WTC11 (cell line): Measurements from ENCODE around the gene RANBP17. TPM values are rescaled to one million over a fixed set of nuclear protein-coding genes. Genes with fewer than 3 reads are reported as not detected.

ENCODE experiments used
- ATAC-seq: fragments of 200-7000 bp; cut with Tn5 transposase; 2 replicates; pipeline ENCODE4 v1.10.0; 2021; ENCODE audit warnings: mild to moderate bottlenecking, moderate library complexity
- CTCF ChIA-PET: fragments of 300-600 bp; sonication (Branson Sonifier 250); formaldehyde crosslinking; loops from one replicate; lab custom pipeline; 2021; ENCODE audit warnings: antibody characterized with exemption; lab: Charles Lee
- POLR2A ChIA-PET: fragments of 350-600 bp; sonication (Branson Sonifier 250); formaldehyde crosslinking; loops from one replicate; lab custom pipeline; 2021; ENCODE audit warnings: antibody characterized with exemption; lab: Charles Lee
- DNase-seq: peaks from one replicate; pipeline ENCODE4 v3.0.0; 2021; ENCODE audit warnings: low spot score
- H3K27ac Mint-ChIP-seq: 2 replicates; pipeline ENCODE4 v1.8.0; 2021; ENCODE audit warnings: mixed read lengths
- H3K27me3 Mint-ChIP-seq: 2 replicates; pipeline ENCODE4 v1.8.0; 2021; ENCODE audit warnings: low read depth, mild to moderate bottlenecking, moderate library complexity, mixed read lengths
- H3K36me3 Mint-ChIP-seq: 2 replicates; pipeline ENCODE4 v1.8.0; 2021; ENCODE audit warnings: mixed read lengths
- H3K4me1 Mint-ChIP-seq: 2 replicates; pipeline ENCODE4 v1.8.0; 2022; ENCODE audit warnings: mixed read lengths
- H3K4me3 Mint-ChIP-seq: 2 replicates; pipeline ENCODE4 v1.8.0; 2021; ENCODE audit warnings: mild to moderate bottlenecking, moderate library complexity, mixed read lengths
- H3K9me3 Mint-ChIP-seq: 2 replicates; pipeline ENCODE4 v1.8.0; 2021; ENCODE audit warnings: mixed read lengths
- CREB1 ChIP-seq: sonication (generic); formaldehyde crosslinking; IDR thresholded peaks from 2 replicates; pipeline ENCODE4 v1.8.0; 2023; ENCODE audit warnings: mild to moderate bottlenecking, missing genetic modification reagents
- ERG ChIP-seq: fragments of 250-450 bp; sonication (Bioruptor Pico); IDR thresholded peaks from 2 replicates; pipeline ENCODE4 v1.8.0; 2021; ENCODE audit warnings: mild to moderate bottlenecking
- FOXP1 ChIP-seq: sonication (generic); formaldehyde crosslinking; IDR thresholded peaks from 2 replicates; pipeline ENCODE4 v1.8.0; 2022; ENCODE audit warnings: missing genetic modification reagents, mild to moderate bottlenecking, moderate library complexity, borderline replicate concordance
- HMGA2 ChIP-seq: fragments of 250-450 bp; sonication (Bioruptor Pico); IDR thresholded peaks from 2 replicates; pipeline ENCODE4 v1.4.0; 2021; ENCODE audit warnings: mild to moderate bottlenecking, moderate library complexity
- KAT7 ChIP-seq: sonication (generic); formaldehyde crosslinking; IDR thresholded peaks from 2 replicates; pipeline ENCODE4 v1.8.1; 2023; ENCODE audit warnings: missing genetic modification reagents, mild to moderate bottlenecking, borderline replicate concordance
- MXD4 ChIP-seq: fragments of 250-450 bp; sonication (Bioruptor Pico); IDR thresholded peaks from 2 replicates; pipeline ENCODE4 v1.8.0; 2021; ENCODE audit warnings: mild to moderate bottlenecking, moderate library complexity, borderline replicate concordance
- NFE2L1 ChIP-seq: sonication (generic); formaldehyde crosslinking; IDR thresholded peaks from 2 replicates; pipeline ENCODE4 v1.8.1; 2023; ENCODE audit warnings: missing genetic modification reagents
- NR1H2 ChIP-seq: sonication (generic); formaldehyde crosslinking; IDR thresholded peaks from 2 replicates; pipeline ENCODE4 v1.9.0; 2021; ENCODE audit warnings: mild to moderate bottlenecking, moderate library complexity, missing genetic modification reagents
- NR2C2 ChIP-seq: sonication (generic); formaldehyde crosslinking; IDR thresholded peaks from 2 replicates; pipeline ENCODE4 v1.8.0; 2022; ENCODE audit warnings: mild to moderate bottlenecking, missing genetic modification reagents
- OVOL2 ChIP-seq: fragments of 250-450 bp; sonication (Bioruptor Pico); IDR thresholded peaks from 2 replicates; pipeline ENCODE4 v1.9.0; 2021; ENCODE audit warnings: mild to moderate bottlenecking, borderline replicate concordance
- PRRX2 ChIP-seq: fragments of 250-450 bp; sonication (Bioruptor Pico); IDR thresholded peaks from 2 replicates; pipeline ENCODE4 v1.8.0; 2021; ENCODE audit warnings: mild to moderate bottlenecking
- SMAD4 ChIP-seq: sonication (generic); formaldehyde crosslinking; IDR thresholded peaks from 2 replicates; pipeline ENCODE4 v1.8.0; 2022; ENCODE audit warnings: mild to moderate bottlenecking, missing genetic modification reagents
- TEAD1 ChIP-seq: sonication (generic); formaldehyde crosslinking; IDR thresholded peaks from 2 replicates; pipeline ENCODE4 v1.8.0; 2022; ENCODE audit warnings: mild to moderate bottlenecking, missing genetic modification reagents
- TP53 ChIP-seq: sonication (generic); formaldehyde crosslinking; IDR thresholded peaks from 2 replicates; pipeline ENCODE4 v1.8.1; 2023; ENCODE audit warnings: mild to moderate bottlenecking, missing genetic modification reagents
- ZBTB21 ChIP-seq: sonication (generic); formaldehyde crosslinking; IDR thresholded peaks from 2 replicates; pipeline ENCODE4 v1.8.1; 2023; ENCODE audit warnings: mild to moderate bottlenecking, missing genetic modification reagents, borderline replicate concordance
- ZMAT4 ChIP-seq: fragments of 250-450 bp; sonication (Bioruptor Pico); IDR thresholded peaks from 2 replicates; pipeline ENCODE4 v1.9.0; 2021; ENCODE audit warnings: mild to moderate bottlenecking
- ZNF317 ChIP-seq: sonication (generic); formaldehyde crosslinking; IDR thresholded peaks from 2 replicates; pipeline ENCODE4 v1.8.1; 2023; ENCODE audit warnings: low read depth, mild to moderate bottlenecking, moderate library complexity, missing genetic modification reagents, borderline replicate concordance
- ZNF425 ChIP-seq: fragments of 250-450 bp; sonication (Bioruptor Pico); conservative IDR thresholded peaks from 2 replicates; pipeline ENCODE4 v1.9.0; 2021; ENCODE audit warnings: mild to moderate bottlenecking
- ZNF671 ChIP-seq: fragments of 250-450 bp; sonication (Bioruptor Pico); IDR thresholded peaks from 2 replicates; pipeline ENCODE4 v1.8.0; 2021; ENCODE audit warnings: mild to moderate bottlenecking
- total RNA-seq: library from RNA; stranded (reverse); gene quantifications from 3 replicates; pipeline ENCODE4 v1.2.3, GENCODE V29; 2021
- TF ChIP-seq, protein P1 (sequence below): sonication (generic); formaldehyde crosslinking; IDR thresholded peaks from 2 replicates; pipeline ENCODE4 v1.8.1; 2022; ENCODE audit warnings: low read depth, mild to moderate bottlenecking, moderate library complexity, missing genetic modification reagents, borderline replicate concordance
- TF ChIP-seq, protein P2 (sequence below): sonication (generic); formaldehyde crosslinking; IDR thresholded peaks from 2 replicates; pipeline ENCODE4 v1.8.1; 2022; ENCODE audit warnings: missing genetic modification reagents, borderline replicate concordance

RANBP17 gene
- total RNA-seq, 1 experiment from 2014 or later: 23.1 TPM

DNA sequence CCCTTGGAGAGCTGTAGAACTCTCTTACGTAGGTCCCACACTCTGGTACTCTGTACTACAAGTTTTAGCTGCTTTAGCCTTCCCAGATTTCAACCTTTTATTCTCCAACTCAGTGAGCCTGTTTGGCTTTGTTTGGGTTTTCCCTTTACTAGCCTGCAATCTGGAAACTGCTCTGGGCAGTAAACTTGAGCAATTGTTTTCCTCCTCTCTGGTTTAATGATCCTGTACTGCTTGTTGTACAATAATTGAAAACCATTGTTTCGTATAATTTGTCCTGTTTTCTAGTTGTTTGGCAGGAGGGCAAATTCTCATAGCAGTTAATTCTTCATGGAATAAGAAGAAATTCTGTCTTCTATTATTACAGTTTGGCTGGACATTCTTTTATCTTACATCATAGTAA lies 384.4 kb downstream of the RANBP17 start:
- no peak for ATAC-seq

GRCh38 chr5:171249460-171249859 lies 387.6 kb downstream of the RANBP17 start:
- Mint-ChIP-seq H3K27me3 (no peaks in the 10 kb centered on the region), H3K36me3 (peaks cover 20% of the 10 kb centered on the region)
- CTCF ChIA-PET: no interaction called here
- DNase-seq: no peak
- TF ChIP-seq ZNF671: no peak
- no peak for TF ChIP-seq NR2C2
- no peak for TF ChIP-seq ERG
- TF ChIP-seq, protein P1, sequence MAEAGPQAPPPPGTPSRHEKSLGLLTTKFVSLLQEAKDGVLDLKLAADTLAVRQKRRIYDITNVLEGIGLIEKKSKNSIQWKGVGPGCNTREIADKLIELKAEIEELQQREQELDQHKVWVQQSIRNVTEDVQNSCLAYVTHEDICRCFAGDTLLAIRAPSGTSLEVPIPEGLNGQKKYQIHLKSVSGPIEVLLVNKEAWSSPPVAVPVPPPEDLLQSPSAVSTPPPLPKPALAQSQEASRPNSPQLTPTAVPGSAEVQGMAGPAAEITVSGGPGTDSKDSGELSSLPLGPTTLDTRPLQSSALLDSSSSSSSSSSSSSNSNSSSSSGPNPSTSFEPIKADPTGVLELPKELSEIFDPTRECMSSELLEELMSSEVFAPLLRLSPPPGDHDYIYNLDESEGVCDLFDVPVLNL (CRISPR knock-in tag): no peak
- TF ChIP-seq HMGA2 (CRISPR knock-in tag): no peak
- TF ChIP-seq FOXP1: no peak
- no peak for TF ChIP-seq TEAD1
- TF ChIP-seq, protein P2, sequence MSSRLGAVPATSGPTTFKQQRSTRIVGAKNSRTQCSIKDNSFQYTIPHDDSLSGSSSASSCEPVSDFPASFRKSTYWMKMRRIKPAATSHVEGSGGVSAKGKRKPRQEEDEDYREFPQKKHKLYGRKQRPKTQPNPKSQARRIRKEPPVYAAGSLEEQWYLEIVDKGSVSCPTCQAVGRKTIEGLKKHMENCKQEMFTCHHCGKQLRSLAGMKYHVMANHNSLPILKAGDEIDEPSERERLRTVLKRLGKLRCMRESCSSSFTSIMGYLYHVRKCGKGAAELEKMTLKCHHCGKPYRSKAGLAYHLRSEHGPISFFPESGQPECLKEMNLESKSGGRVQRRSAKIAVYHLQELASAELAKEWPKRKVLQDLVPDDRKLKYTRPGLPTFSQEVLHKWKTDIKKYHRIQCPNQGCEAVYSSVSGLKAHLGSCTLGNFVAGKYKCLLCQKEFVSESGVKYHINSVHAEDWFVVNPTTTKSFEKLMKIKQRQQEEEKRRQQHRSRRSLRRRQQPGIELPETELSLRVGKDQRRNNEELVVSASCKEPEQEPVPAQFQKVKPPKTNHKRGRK: no peak
- no peak for TF ChIP-seq ZNF317 (CRISPR knock-in tag)
- TF ChIP-seq ZMAT4: no peak
- no peak for TF ChIP-seq TP53
- TF ChIP-seq ZBTB21: no peak
- TF ChIP-seq, all 79 proteins: peak for 0
- H3K4me1 Mint-ChIP-seq: no peaks in the 10 kb centered on the region
- no peak for ATAC-seq
- H3K9me3 Mint-ChIP-seq: peaks cover 18% of the 10 kb centered on the region
- POLR2A ChIA-PET: no interaction called here
- H3K27ac Mint-ChIP-seq: no peak overlapping the region
- no peak overlapping the region for H3K4me3 Mint-ChIP-seq

More for the DNA sequence above, 384.4 kb downstream of the RANBP17 start:
- peaks cover 20% of the 10 kb centered on the region for H3K36me3 Mint-ChIP-seq
- H3K4me3 Mint-ChIP-seq: no peak overlapping the region
- ChIA-PET POLR2A (no interaction called here), CTCF (interaction anchor here (0.7 to 1.2 kb wide), 2 partner anchors 39 kb away, joined by 3 to 4 read pairs; no protein-coding TSS in a partner anchor)
- no peak overlapping the region for H3K27ac Mint-ChIP-seq
- H3K9me3 Mint-ChIP-seq: peaks cover 18% of the 10 kb centered on the region
- no peaks in the 10 kb centered on the region for H3K27me3 Mint-ChIP-seq
- DNase-seq: no peak
- no peak for TF ChIP-seq NFE2L1 (CRISPR knock-in tag)
- TF ChIP-seq NR1H2 (CRISPR knock-in tag): no peak
- no peak for TF ChIP-seq ZNF425
- TF ChIP-seq KAT7 (CRISPR knock-in tag): no peak
- TF ChIP-seq OVOL2 (CRISPR knock-in tag): no peak
- no peaks in the 10 kb centered on the region for H3K4me1 Mint-ChIP-seq

DNA sequence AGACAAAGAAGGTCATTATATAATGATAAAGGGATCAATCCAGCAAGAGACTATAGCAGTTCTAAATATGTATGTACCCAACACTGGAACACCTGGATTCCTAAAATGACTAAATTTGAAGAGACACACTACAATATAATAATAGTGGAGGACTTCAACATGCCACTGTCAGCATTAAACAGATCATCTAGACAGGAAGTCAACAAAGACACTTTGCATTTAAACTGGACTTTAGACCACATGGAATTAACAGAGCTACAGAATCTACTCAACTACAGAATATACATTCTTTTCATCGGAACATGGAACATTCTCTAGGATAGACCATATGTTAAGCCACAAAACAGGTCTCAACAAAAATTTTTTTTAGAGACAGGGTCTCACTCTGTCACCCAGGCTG lies 388.9 kb downstream of the RANBP17 start:
- H3K27ac Mint-ChIP-seq: no peak overlapping the region
- POLR2A ChIA-PET: no interaction called here
- H3K27me3 Mint-ChIP-seq: no peaks in the 10 kb centered on the region
- no peak overlapping the region for H3K4me3 Mint-ChIP-seq
- no peaks in the 10 kb centered on the region for H3K4me1 Mint-ChIP-seq
- TF ChIP-seq SMAD4 (CRISPR knock-in tag) (no peak), ZMAT4 (no peak), PRRX2 (CRISPR knock-in tag) (no peak), CREB1 (CRISPR knock-in tag) (no peak), MXD4 (CRISPR knock-in tag) (no peak), ERG (no peak)
- no peak for DNase-seq
- ATAC-seq: no peak
- peaks cover 18% of the 10 kb centered on the region for H3K9me3 Mint-ChIP-seq
- CTCF ChIA-PET: no interaction called here
- H3K36me3 Mint-ChIP-seq: peaks cover 20% of the 10 kb centered on the region
